ENCODE measurements around the gene MLLT1.
A peak's percentile ranks its signal among the peaks of the same experiment; 100 is the strongest.

MLLT1 gene

GRCh38 chr19:6204866-6205723, 74.7 kb downstream of the MLLT1 start:
- no peak for DNase-seq

- no peak for DNase-seq
Measured at GRCh38 chr19:6204212-6204611, 75.6 kb downstream of the MLLT1 start.

GRCh38 chr19:6199240-6199994, 80.4 kb downstream of the MLLT1 start:
- DNase-seq = peak; percentile 99 to 100 (median 99)

- DNase-seq = no peak
Measured at GRCh38 chr19:6198896-6199239, 80.9 kb downstream of the MLLT1 start.

- no peak for DNase-seq
Measured at GRCh38 chr19:6196361-6196760, 83.4 kb downstream of the MLLT1 start.

GRCh38 chr19:6188811-6189210, 91.0 kb downstream of the MLLT1 start:
- no peak for DNase-seq

GRCh38 chr19:6187374-6187773, 92.4 kb downstream of the MLLT1 start:
- DNase-seq = no peak

- DNase-seq = no peak
Measured at GRCh38 chr19:6185835-6186834, 93.6 kb downstream of the MLLT1 start.

- no peak for DNase-seq
Measured at GRCh38 chr19:6185093-6185834, 94.5 kb downstream of the MLLT1 start.

- DNase-seq = no peak
Measured at GRCh38 chr19:6181119-6181518, 98.7 kb downstream of the MLLT1 start.

GRCh38 chr19:6173190-6173589, 106.6 kb downstream of the MLLT1 start:
- no peak for DNase-seq

GRCh38 chr19:6172074-6172863, 107.5 kb downstream of the MLLT1 start:
- DNase-seq = no peak

GRCh38 chr19:6167115-6167514, 112.7 kb downstream of the MLLT1 start:
- DNase-seq = no peak

- DNase-seq = no peak
Measured at GRCh38 chr19:6164906-6165531, 114.8 kb downstream of the MLLT1 start.

- DNase-seq = peak; percentile 36 to 95 (median 48)
Measured at GRCh38 chr19:6161271-6161850, 118.4 kb downstream of the MLLT1 start.

Data from T-helper 1 cell (primary cell).